Activated naive CD4-positive, alpha-beta T cell treated with anti-CD3 and anti-CD28 coated beads, Interleukin-2, amount 10 ng/mL, durations not matched to agents 7 days and 5 days (primary cell): ENCODE measurements around the gene NHSL2.

ENCODE experiments used
- CTCF ChIA-PET: fragments of 350-600 bp; sonication (Branson Sonifier 250); formaldehyde crosslinking; loops from one replicate; lab custom pipeline; 2021; ENCODE audit warnings: antibody characterized with exemption; lab: Charles Lee
- DNase-seq: peaks from one replicate; pipeline ENCODE4 v3.0.0-alpha.2; 2020
- H3K27ac Mint-ChIP-seq: one replicate; pipeline ENCODE4 v1.8.0; 2021; ENCODE audit warnings: mild to moderate bottlenecking, moderate library complexity, mixed read lengths
- H3K27me3 Mint-ChIP-seq: one replicate; pipeline ENCODE4 v1.8.0; 2021; ENCODE audit warnings: mild to moderate bottlenecking, mixed read lengths
- H3K36me3 Mint-ChIP-seq: one replicate; pipeline ENCODE4 v1.8.0; 2021; ENCODE audit warnings: mixed read lengths
- H3K4me1 Mint-ChIP-seq: one replicate; pipeline ENCODE4 v1.8.0; 2021; ENCODE audit warnings: mixed read lengths
- H3K4me3 Mint-ChIP-seq: one replicate; pipeline ENCODE4 v1.8.0; 2021; ENCODE audit warnings: mild to moderate bottlenecking, moderate library complexity, mixed read lengths
- H3K9me3 Mint-ChIP-seq: one replicate; pipeline ENCODE4 v1.8.0; 2021; ENCODE audit warnings: mixed read lengths

NHSL2 gene

GRCh38 chrX:72025236-72025770, 114.7 kb downstream of the NHSL2 start:
- Mint-ChIP-seq H3K4me1 (peaks cover 8% of the 10 kb centered on the region), H3K4me3 (no peak overlapping the region), H3K36me3 (no peaks in the 10 kb centered on the region), H3K27me3 (peaks cover 54% of the 10 kb centered on the region), H3K27ac (no peak overlapping the region), H3K9me3 (no peaks in the 10 kb centered on the region)
- CTCF ChIA-PET: interaction anchor here (1.1 kb wide), 1 partner anchor 27 kb away, joined by 4 read pairs; no protein-coding TSS in a partner anchor
- DNase-seq: no peak

- no peaks in the 10 kb centered on the region for H3K9me3 Mint-ChIP-seq
- no peak for DNase-seq
- no peaks in the 10 kb centered on the region for H3K36me3 Mint-ChIP-seq
- no peak overlapping the region for H3K27ac Mint-ChIP-seq
- H3K4me1 Mint-ChIP-seq: peaks cover under 1% of the 10 kb centered on the region
- CTCF ChIA-PET: interaction anchor here (0.8 kb wide), 1 partner anchor 118 kb away, joined by 3 read pairs; no protein-coding TSS in a partner anchor
- no peak overlapping the region for H3K4me3 Mint-ChIP-seq
- peaks cover 42% of the 10 kb centered on the region for H3K27me3 Mint-ChIP-seq
Measured at GRCh38 chrX:72026341-72027023, 115.8 kb downstream of the NHSL2 start.

GRCh38 chrX:72027024-72027913, 116.6 kb downstream of the NHSL2 start:
- peaks cover 34% of the 10 kb centered on the region for H3K27me3 Mint-ChIP-seq
- no peak for DNase-seq
- CTCF ChIA-PET: interaction anchor here (0.8 kb wide), 1 partner anchor 117 kb away, joined by 3 read pairs; no protein-coding TSS in a partner anchor
- no peak overlapping the region for H3K27ac Mint-ChIP-seq
- no peaks in the 10 kb centered on the region for H3K4me1 Mint-ChIP-seq
- no peak overlapping the region for H3K4me3 Mint-ChIP-seq
- H3K36me3 Mint-ChIP-seq: no peaks in the 10 kb centered on the region
- H3K9me3 Mint-ChIP-seq: no peaks in the 10 kb centered on the region

- Mint-ChIP-seq H3K4me1 (no peaks in the 10 kb centered on the region), H3K4me3 (no peak overlapping the region), H3K27ac (no peak overlapping the region), H3K36me3 (no peaks in the 10 kb centered on the region), H3K9me3 (no peaks in the 10 kb centered on the region), H3K27me3 (peaks cover 32% of the 10 kb centered on the region)
- no peak for DNase-seq
- CTCF ChIA-PET: no interaction called here
Measured at GRCh38 chrX:72027914-72028307, 117.3 kb downstream of the NHSL2 start.

- Mint-ChIP-seq H3K4me3 (no peak overlapping the region), H3K36me3 (no peaks in the 10 kb centered on the region), H3K27ac (no peak overlapping the region), H3K27me3 (peaks cover 23% of the 10 kb centered on the region), H3K4me1 (no peaks in the 10 kb centered on the region), H3K9me3 (no peaks in the 10 kb centered on the region)
- DNase-seq: no peak
- CTCF ChIA-PET: interaction anchor here (2.3 kb wide), 1 partner anchor 97 kb away, joined by 5 read pairs; no protein-coding TSS in a partner anchor
Measured at GRCh38 chrX:72028701-72029470, 118.2 kb downstream of the NHSL2 start.

- no peaks in the 10 kb centered on the region for H3K36me3 Mint-ChIP-seq
- no peaks in the 10 kb centered on the region for H3K4me1 Mint-ChIP-seq
- H3K9me3 Mint-ChIP-seq: no peaks in the 10 kb centered on the region
- CTCF ChIA-PET: interaction anchor here (0.7 to 2.4 kb wide), 3 partner anchors 9 to 96 kb away, joined by 3 to 11 read pairs (median 5); no protein-coding TSS in a partner anchor
- no peak overlapping the region for H3K4me3 Mint-ChIP-seq
- DNase-seq: no peak
- H3K27ac Mint-ChIP-seq: no peak overlapping the region
- H3K27me3 Mint-ChIP-seq: peaks cover 20% of the 10 kb centered on the region
Measured at GRCh38 chrX:72029483-72030411, 119.1 kb downstream of the NHSL2 start.

- no peaks in the 10 kb centered on the region for H3K9me3 Mint-ChIP-seq
- H3K36me3 Mint-ChIP-seq: no peaks in the 10 kb centered on the region
- H3K4me1 Mint-ChIP-seq: no peaks in the 10 kb centered on the region
- CTCF ChIA-PET: interaction anchor here (2.3 to 2.4 kb wide), 2 partner anchors 9 to 95 kb away, joined by 5 to 11 read pairs; no protein-coding TSS in a partner anchor
- H3K27me3 Mint-ChIP-seq: peaks cover 20% of the 10 kb centered on the region
- H3K27ac Mint-ChIP-seq: no peak overlapping the region
- no peak for DNase-seq
- H3K4me3 Mint-ChIP-seq: no peak overlapping the region
Measured at GRCh38 chrX:72030431-72030830, 119.8 kb downstream of the NHSL2 start.

GRCh38 chrX:72031118-72031517, 120.5 kb downstream of the NHSL2 start:
- Mint-ChIP-seq H3K4me3 (no peak overlapping the region), H3K4me1 (no peaks in the 10 kb centered on the region), H3K9me3 (no peaks in the 10 kb centered on the region), H3K27ac (no peak overlapping the region), H3K27me3 (peaks cover 24% of the 10 kb centered on the region), H3K36me3 (no peaks in the 10 kb centered on the region)
- CTCF ChIA-PET: interaction anchor here (2.3 to 2.4 kb wide), 2 partner anchors 10 to 95 kb away, joined by 5 to 11 read pairs; no protein-coding TSS in a partner anchor
- no peak for DNase-seq

- CTCF ChIA-PET: interaction anchor here (2.4 kb wide), 1 partner anchor 10 kb away, joined by 11 read pairs; no protein-coding TSS in a partner anchor
- Mint-ChIP-seq H3K36me3 (no peaks in the 10 kb centered on the region), H3K27ac (no peak overlapping the region), H3K27me3 (peaks cover 19% of the 10 kb centered on the region), H3K4me1 (no peaks in the 10 kb centered on the region), H3K4me3 (no peak overlapping the region), H3K9me3 (no peaks in the 10 kb centered on the region)
- DNase-seq: no peak
Measured at GRCh38 chrX:72031634-72032033, 121.0 kb downstream of the NHSL2 start.

GRCh38 chrX:72037601-72038000, 127.0 kb downstream of the NHSL2 start:
- no peak overlapping the region for H3K27ac Mint-ChIP-seq
- peaks cover 22% of the 10 kb centered on the region for H3K27me3 Mint-ChIP-seq
- no peaks in the 10 kb centered on the region for H3K4me1 Mint-ChIP-seq
- CTCF ChIA-PET: no interaction called here
- no peak for DNase-seq
- H3K9me3 Mint-ChIP-seq: no peaks in the 10 kb centered on the region
- no peak overlapping the region for H3K4me3 Mint-ChIP-seq
- no peaks in the 10 kb centered on the region for H3K36me3 Mint-ChIP-seq

GRCh38 chrX:72038016-72038415, 127.4 kb downstream of the NHSL2 start:
- peaks cover 23% of the 10 kb centered on the region for H3K27me3 Mint-ChIP-seq
- CTCF ChIA-PET: no interaction called here
- H3K9me3 Mint-ChIP-seq: no peaks in the 10 kb centered on the region
- no peak overlapping the region for H3K4me3 Mint-ChIP-seq
- H3K27ac Mint-ChIP-seq: no peak overlapping the region
- no peaks in the 10 kb centered on the region for H3K36me3 Mint-ChIP-seq
- H3K4me1 Mint-ChIP-seq: no peaks in the 10 kb centered on the region
- no peak for DNase-seq

- Mint-ChIP-seq H3K36me3 (no peaks in the 10 kb centered on the region), H3K27ac (no peak overlapping the region), H3K4me1 (no peaks in the 10 kb centered on the region), H3K27me3 (peaks cover 25% of the 10 kb centered on the region), H3K9me3 (no peaks in the 10 kb centered on the region), H3K4me3 (no peak overlapping the region)
- no peak for DNase-seq
- CTCF ChIA-PET: no interaction called here
Measured at GRCh38 chrX:72038868-72039267, 128.2 kb downstream of the NHSL2 start.

- CTCF ChIA-PET: interaction anchor here (1.2 kb wide), 1 partner anchor 18 kb away, joined by 3 read pairs; no protein-coding TSS in a partner anchor
- H3K4me1 Mint-ChIP-seq: no peaks in the 10 kb centered on the region
- peaks cover 31% of the 10 kb centered on the region for H3K27me3 Mint-ChIP-seq
Measured at GRCh38 chrX:72040506-72040905, 129.9 kb downstream of the NHSL2 start.

More at GRCh38 chrX:72040506-72040905, 129.9 kb downstream of the NHSL2 start:
- Mint-ChIP-seq H3K36me3 (no peaks in the 10 kb centered on the region), H3K9me3 (no peaks in the 10 kb centered on the region), H3K27ac (no peak overlapping the region), H3K4me3 (no peak overlapping the region)
- no peak for DNase-seq
